ENCODE results near the gene SMC1B.
"Not testable (repeated sequence)": the region's sequence is repeated elsewhere in the genome, so short reads cannot be mapped to it uniquely, and the experiment has no call there.

DNA sequence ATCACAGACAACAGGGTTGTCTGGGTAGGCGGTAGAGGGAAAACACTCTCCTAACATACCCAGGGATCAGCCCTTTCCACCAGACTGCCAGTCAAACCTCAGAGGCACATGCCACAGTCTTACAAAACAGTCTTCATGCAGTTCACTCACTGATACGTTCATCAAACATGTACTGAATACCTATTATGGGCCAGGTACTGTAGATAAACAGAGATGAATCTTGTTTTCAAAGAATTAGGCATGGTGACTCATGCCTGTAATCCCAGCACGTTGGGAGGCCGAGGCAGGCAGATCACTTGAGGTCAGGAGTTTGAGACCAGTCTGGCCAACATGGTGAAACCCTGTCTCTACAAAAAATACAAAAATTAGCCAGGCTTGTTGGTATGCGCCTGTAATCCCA lies 60.6 kb downstream of the SMC1B start:
- TF ChIP-seq, protein P1, sequence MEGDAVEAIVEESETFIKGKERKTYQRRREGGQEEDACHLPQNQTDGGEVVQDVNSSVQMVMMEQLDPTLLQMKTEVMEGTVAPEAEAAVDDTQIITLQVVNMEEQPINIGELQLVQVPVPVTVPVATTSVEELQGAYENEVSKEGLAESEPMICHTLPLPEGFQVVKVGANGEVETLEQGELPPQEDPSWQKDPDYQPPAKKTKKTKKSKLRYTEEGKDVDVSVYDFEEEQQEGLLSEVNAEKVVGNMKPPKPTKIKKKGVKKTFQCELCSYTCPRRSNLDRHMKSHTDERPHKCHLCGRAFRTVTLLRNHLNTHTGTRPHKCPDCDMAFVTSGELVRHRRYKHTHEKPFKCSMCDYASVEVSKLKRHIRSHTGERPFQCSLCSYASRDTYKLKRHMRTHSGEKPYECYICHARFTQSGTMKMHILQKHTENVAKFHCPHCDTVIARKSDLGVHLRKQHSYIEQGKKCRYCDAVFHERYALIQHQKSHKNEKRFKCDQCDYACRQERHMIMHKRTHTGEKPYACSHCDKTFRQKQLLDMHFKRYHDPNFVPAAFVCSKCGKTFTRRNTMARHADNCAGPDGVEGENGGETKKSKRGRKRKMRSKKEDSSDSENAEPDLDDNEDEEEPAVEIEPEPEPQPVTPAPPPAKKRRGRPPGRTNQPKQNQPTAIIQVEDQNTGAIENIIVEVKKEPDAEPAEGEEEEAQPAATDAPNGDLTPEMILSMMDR (IDR thresholded peaks at IDR 0.05): not testable (repeated sequence)
- TF ChIP-seq POLR2A (IDR thresholded peaks at IDR 0.05): not testable (repeated sequence)
